Neural cell (in vitro differentiated cells): ENCODE measurements around the gene NR2C2AP. TPM values are rescaled to one million over a fixed set of nuclear protein-coding genes. Genes with fewer than 3 reads are reported as not detected.

Experiments used
- polyA plus RNA-seq: library from polyadenylated mRNA; depleted of rRNA; stranded (reverse); fragments of >200 nt; gene quantifications from 2 replicates; pipeline ENCODE4 v1.2.3, GENCODE V29; 2014
- small RNA-seq, 3 experiments: library from RNA; depleted of rRNA; stranded (forward); fragments of <200 nt; gene quantifications; one replicate each; pipeline ENCODE3, GENCODE V24; 2012

The NR2C2AP gene
- polyA plus RNA-seq, 1 donor from 2014 or later, result 15.1 TPM

Small RNA genes lying within 50 kb of the gene (small RNA-seq; reads per million reads assigned to genes)
- gene RNU6-1028P, result 0 reads per million in 3 experiments

Other genes starting within 250 kb of the NR2C2AP start
- gene SUGP2, start 169.9 kb downstream of the NR2C2AP start, polyA plus RNA-seq, result 204 and 248 TPM in 2 replicates
- 74.4 and 96.7 TPM in 2 replicates for gene ARMC6, start 169.8 kb downstream of the NR2C2AP start, polyA plus RNA-seq
- 22.7 and 25.3 TPM in 2 replicates for gene SLC25A42, start 139.4 kb downstream of the NR2C2AP start, polyA plus RNA-seq
- gene TMEM161A, start 64.9 kb downstream of the NR2C2AP start, polyA plus RNA-seq, result 19.5 and 22.4 TPM in 2 replicates
- 0.22 TPM in 1 of 2 replicates, not detected in the other for gene MEF2B, start 33.2 kb downstream of the NR2C2AP start, polyA plus RNA-seq
- gene BORCS8, start 11.3 kb downstream of the NR2C2AP start, polyA plus RNA-seq, result 58.8 and 75.6 TPM in 2 replicates
- 40.0 and 42.8 TPM in 2 replicates for gene RFXANK, start 11.2 kb downstream of the NR2C2AP start, polyA plus RNA-seq
- gene NCAN, start 8.5 kb upstream of the NR2C2AP start, polyA plus RNA-seq, result 52.1 and 59.5 TPM in 2 replicates
- gene TM6SF2, start 69.9 kb upstream of the NR2C2AP start, polyA plus RNA-seq, result not detected in 2 replicates
- 82.0 and 85.8 TPM in 2 replicates for gene SUGP1, start 117.1 kb upstream of the NR2C2AP start, polyA plus RNA-seq
- gene MAU2, start 117.4 kb upstream of the NR2C2AP start, polyA plus RNA-seq, result 47.2 and 48.3 TPM in 2 replicates
- gene GATAD2A, start 202.3 kb upstream of the NR2C2AP start, polyA plus RNA-seq, result 13.9 and 18.1 TPM in 2 replicates